IMR-90 (cell line): Measurements from ENCODE around the gene NFYB. TPM values are rescaled to one million over a fixed set of nuclear protein-coding genes. Genes with fewer than 3 reads are reported as not detected.

Experiments
- ATAC-seq: fragments of 200-7000 bp; cut with Tn5 transposase; 2 replicates; pipeline ENCODE4 v1.9.1; 2020; ENCODE audit warnings: low read depth, mild to moderate bottlenecking, moderate library complexity
- BruUV-seq: library from RNA; stranded (reverse); fragments of 400-500 nt; replicated peaks from 2 replicates; lab custom pipeline; 2021; lab: Mats Ljungman, UMichigan
- CTCF ChIA-PET: fragments of 300-600 bp; formaldehyde crosslinking; extraction: SDS; loops from one replicate; lab custom pipeline; 2021; ENCODE audit warnings: antibody characterized with exemption; lab: Yijun Ruan, JAX
- POLR2A ChIA-PET: fragments of 300-600 bp; sonication (Branson Sonifier 250); formaldehyde crosslinking; loops from one replicate; lab custom pipeline; 2022; ENCODE audit warnings: antibody characterized with exemption; ENCODE audit not compliant: unreplicated experiment; lab: Charles Lee
- DNase-seq: peaks from one replicate; pipeline ENCODE4 v3.0.0; 2013
- H2AFZ ChIP-seq: replicated peaks from 2 replicates; pipeline ENCODE3; 2013; ENCODE audit warnings: low read length, mild to moderate bottlenecking; ENCODE audit not compliant: poor library complexity
- H2AK5ac ChIP-seq: 2 replicates; pipeline ENCODE4 v1.6.1; 2013; ENCODE audit warnings: low read depth, low read length, inconsistent platforms
- H2AK9ac ChIP-seq: replicated peaks from 2 replicates; pipeline ENCODE3; 2013; ENCODE audit warnings: mild to moderate bottlenecking, low read depth, low read length, moderate library complexity; ENCODE audit not compliant: poor library complexity
- H2BK120ac ChIP-seq: 2 replicates; pipeline ENCODE4 v1.6.1; 2013; ENCODE audit warnings: low read depth, low read length, inconsistent platforms
- H2BK15ac ChIP-seq: 3 replicates; pipeline ENCODE4 v1.6.1; 2013; ENCODE audit warnings: low read depth, low read length, inconsistent platforms
- H2BK20ac ChIP-seq: 2 replicates; pipeline ENCODE4 v1.6.1; 2013; ENCODE audit warnings: low read depth, mild to moderate bottlenecking, inconsistent platforms, low read length, moderate library complexity
- H2BK5ac ChIP-seq: 2 replicates; pipeline ENCODE4 v1.6.1; 2013; ENCODE audit warnings: mild to moderate bottlenecking, low read depth, low read length, inconsistent platforms; ENCODE audit not compliant: poor library complexity, severe bottlenecking
- H3K14ac ChIP-seq: replicated peaks from 2 replicates; pipeline ENCODE4 v1.6.1; 2013; ENCODE audit warnings: low read depth, low read length, inconsistent platforms
- H3K18ac ChIP-seq: 2 replicates; pipeline ENCODE4 v1.6.1; 2013; ENCODE audit warnings: low read depth, low read length, control low read depth
- H3K23ac ChIP-seq: 2 replicates; pipeline ENCODE4 v1.6.1; 2013; ENCODE audit warnings: low read depth, low read length, inconsistent platforms
- H3K27ac ChIP-seq: 2 replicates; pipeline ENCODE4 v1.5.1; 2013; ENCODE audit warnings: mild to moderate bottlenecking, control low read depth, low read length; ENCODE audit not compliant: insufficient read depth
- H3K27me3 ChIP-seq: 2 replicates; pipeline ENCODE4 v1.6.1; 2013; ENCODE audit warnings: low read length; ENCODE audit not compliant: control insufficient read depth, insufficient read depth
- H3K36me3 ChIP-seq: 2 replicates; pipeline ENCODE4 v1.6.1; 2013; ENCODE audit warnings: low read length, mixed read lengths; ENCODE audit not compliant: control insufficient read depth, insufficient read depth
- H3K4ac ChIP-seq: 2 replicates; pipeline ENCODE4 v1.6.1; 2013; ENCODE audit warnings: low read depth, low read length, inconsistent platforms
- H3K4me1 ChIP-seq: 2 replicates; pipeline ENCODE4 v1.6.1; 2013; ENCODE audit warnings: low read length, mixed read lengths; ENCODE audit not compliant: control insufficient read depth, insufficient read depth
- H3K4me2 ChIP-seq: 2 replicates; pipeline ENCODE4 v1.6.1; 2013; ENCODE audit warnings: low read depth, mild to moderate bottlenecking, control low read depth, low read length, moderate library complexity
- H3K4me3 ChIP-seq: 2 replicates; pipeline ENCODE4 v1.5.1; 2013; ENCODE audit warnings: low read depth, mild to moderate bottlenecking, control low read depth, low read length, moderate library complexity; ENCODE audit not compliant: insufficient read depth
- H3K56ac ChIP-seq: 2 replicates; pipeline ENCODE4 v1.6.1; 2013; ENCODE audit warnings: low read length, inconsistent platforms; ENCODE audit not compliant: insufficient read depth; ENCODE audit errors: extremely low read depth
- H3K79me1 ChIP-seq, 2 experiments: 2 replicates each; pipeline ENCODE4 v1.6.1; 2013; ENCODE audit warnings: low read length in 2 of 2, inconsistent platforms in 1 of 2, low read depth in 1 of 2
- H3K9ac ChIP-seq: 2 replicates; pipeline ENCODE4 v1.6.1; 2013; ENCODE audit warnings: low read depth, low read length, control low read depth
- H3K9me1 ChIP-seq: 2 replicates; pipeline ENCODE4 v1.6.1; 2013; ENCODE audit warnings: low read length, inconsistent platforms; ENCODE audit not compliant: insufficient read depth
- H3K9me3 ChIP-seq: 2 replicates; pipeline ENCODE4 v1.6.1; 2013; ENCODE audit warnings: low read length; ENCODE audit not compliant: control insufficient read depth, insufficient read depth
- H4K20me1 ChIP-seq: 2 replicates; pipeline ENCODE4 v1.6.1; 2013; ENCODE audit warnings: low read length, inconsistent platforms; ENCODE audit not compliant: insufficient read depth
- H4K5ac ChIP-seq: 2 replicates; pipeline ENCODE4 v1.6.1; 2013; ENCODE audit warnings: mild to moderate bottlenecking, low read depth, low read length, control low read depth
- H4K8ac ChIP-seq, 2 experiments: 2 replicates each; pipeline ENCODE4 v1.6.1; 2013; ENCODE audit warnings: low read depth in 2 of 2, low read length in 2 of 2, control low read depth in 1 of 2, inconsistent platforms in 1 of 2
- H4K91ac ChIP-seq: 2 replicates; pipeline ENCODE4 v1.6.1; 2013; ENCODE audit warnings: low read depth, low read length, inconsistent platforms; ENCODE audit not compliant: insufficient read depth
- FOS ChIP-seq: fragments of 150-350 bp; IDR thresholded peaks from 2 replicates; pipeline ENCODE4 v1.6.1; 2016; ENCODE audit warnings: low read depth, low read length
- MAFK ChIP-seq: IDR thresholded peaks from 2 replicates; pipeline ENCODE4 v1.6.1; 2012; ENCODE audit warnings: low read depth, low read length, improper control_type of control experiment
- NFE2L2 ChIP-seq: fragments of 150-350 bp; IDR thresholded peaks from 2 replicates; pipeline ENCODE4 v1.6.1; 2016; ENCODE audit warnings: low read depth, mild to moderate bottlenecking, low read length
- RAD21 ChIP-seq: IDR thresholded peaks from 2 replicates; pipeline ENCODE4 v1.6.1; 2012; ENCODE audit warnings: low read length, improper control_type of control experiment
- WGBS, 2 experiments: methylation state at CpG; one replicate each; pipeline versions ENCODE4 v1.1.5 to v1.1.7; 2013; ENCODE audit warnings: missing lambda C conversion rate in 2 of 2; ENCODE audit not compliant: insufficient read length in 1 of 2; ENCODE audit errors: extremely low coverage in 2 of 2; 5-methylcytosine and 5-hydroxymethylcytosine counted together
- dilution Hi-C: fragments of 300-500 bp; cut with HindIII; formaldehyde crosslinking; loops from one replicate; pipeline ENCODE4 v1.14.3; 2018; ENCODE audit warnings: low sequenced_read_pairs; ENCODE audit not compliant: unreplicated experiment
- in situ Hi-C: fragments of 300-500 bp; cut with MboI; formaldehyde crosslinking; loops from 3 replicates; pipeline ENCODE4 v1.14.3; 2019; ENCODE audit warnings: low sequenced_read_pairs, inconsistent platforms, mixed read lengths
- intact Hi-C: fragments of 100-400 bp; cut with micrococcal nuclease; formaldehyde crosslinking; loops from 2 replicates; pipeline ENCODE4 v1.10.0; 2022
- polyA plus RNA-seq, 3 experiments: library from polyadenylated mRNA; depleted of rRNA; stranded (reverse); fragments of >200 nt; gene quantifications; 2 replicates each; pipeline ENCODE4 v1.2.3, GENCODE V29; 2012; ENCODE audit warnings: low replicate concordance in 1 of 3
- total RNA-seq: library from RNA; depleted of rRNA; stranded (reverse); fragments of >200 nt; gene quantifications from 2 replicates; pipeline ENCODE4 v1.2.3, GENCODE V29; 2012
- TF ChIP-seq, protein P1 (sequence below): conservative IDR thresholded peaks from 2 replicates; pipeline ENCODE4 v1.5.1; 2012; ENCODE audit warnings: mild to moderate bottlenecking, low read depth, low read length, improper control_type of control experiment
- TF ChIP-seq, protein P2 (sequence below): fragments of 150-350 bp; IDR thresholded peaks from 2 replicates; pipeline ENCODE4 v1.6.1; 2016; ENCODE audit warnings: low read depth, mild to moderate bottlenecking, low read length, moderate library complexity, borderline replicate concordance

The NFYB gene
- total and polyA plus RNA-seq, 2 of the 4 experiments (the other 2 are of a cell fraction), result 22.2 to 28.4 TPM

DNA sequence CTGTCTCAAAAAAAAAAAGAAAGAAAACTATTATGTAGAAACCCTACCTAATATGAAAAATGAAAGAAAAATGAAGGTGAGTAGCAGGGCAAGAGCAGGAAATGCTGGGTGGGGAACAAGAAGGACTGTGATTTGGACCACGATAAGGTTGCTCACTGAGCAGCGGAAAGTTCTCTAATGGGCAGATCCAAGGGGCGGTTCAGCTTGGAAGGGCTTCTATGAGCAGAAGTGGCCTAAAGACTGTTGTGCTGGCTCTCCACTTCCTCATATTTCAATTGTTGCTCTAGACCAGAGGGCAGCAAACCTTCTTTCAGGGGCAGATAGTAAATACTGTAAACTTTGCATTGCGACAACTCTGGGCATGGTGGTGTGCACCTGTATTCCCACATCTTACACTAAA is 16.3 kb upstream of the NFYB start:
- Histone ChIP-seq H3K79me1 (no peaks in the 10 kb centered on the region), H4K91ac (no peak overlapping the region), H2AK9ac (no peak overlapping the region), H2AK5ac (no peak overlapping the region), H3K9me1 (no peaks in the 10 kb centered on the region), H3K9ac (no peak overlapping the region), H3K9me3 (no peaks in the 10 kb centered on the region), H4K8ac (no peak overlapping the region), H4K20me1 (no peaks in the 10 kb centered on the region), H3K4ac (no peak overlapping the region), H3K27me3 (peaks cover 4% of the 10 kb centered on the region), H3K4me1 (no peaks in the 10 kb centered on the region), H3K4me3 (no peak overlapping the region), H3K27ac (no peak overlapping the region), H2AFZ (no peak overlapping the region), H3K4me2 (no peak overlapping the region), H3K23ac (no peak overlapping the region; the same call in 1 of the 2 replicates), H2BK20ac (no peak overlapping the region), H3K14ac (no peak overlapping the region), H2BK15ac (no peak overlapping the region), H4K5ac (no peak overlapping the region), H2BK120ac (no peak overlapping the region), H3K18ac (no peak overlapping the region), H2BK5ac (no peak overlapping the region), H3K36me3 (no peaks in the 10 kb centered on the region), H3K56ac (no peak overlapping the region)
- ChIA-PET CTCF (no interaction called here), POLR2A (no interaction called here)
- BruUV-seq, result no TSS peak
- ATAC-seq (no peak), DNase-seq (no peak)
- no CpG with 5 or more reads among the region's 4 CpGs for WGBS, 2 experiments
- dilution Hi-C loops, result no loop called here
- intact Hi-C loops, result no loop called here
- in situ Hi-C loops, result no loop called here
- TF ChIP-seq MAFK, result no peak
- TF ChIP-seq, protein P1, sequence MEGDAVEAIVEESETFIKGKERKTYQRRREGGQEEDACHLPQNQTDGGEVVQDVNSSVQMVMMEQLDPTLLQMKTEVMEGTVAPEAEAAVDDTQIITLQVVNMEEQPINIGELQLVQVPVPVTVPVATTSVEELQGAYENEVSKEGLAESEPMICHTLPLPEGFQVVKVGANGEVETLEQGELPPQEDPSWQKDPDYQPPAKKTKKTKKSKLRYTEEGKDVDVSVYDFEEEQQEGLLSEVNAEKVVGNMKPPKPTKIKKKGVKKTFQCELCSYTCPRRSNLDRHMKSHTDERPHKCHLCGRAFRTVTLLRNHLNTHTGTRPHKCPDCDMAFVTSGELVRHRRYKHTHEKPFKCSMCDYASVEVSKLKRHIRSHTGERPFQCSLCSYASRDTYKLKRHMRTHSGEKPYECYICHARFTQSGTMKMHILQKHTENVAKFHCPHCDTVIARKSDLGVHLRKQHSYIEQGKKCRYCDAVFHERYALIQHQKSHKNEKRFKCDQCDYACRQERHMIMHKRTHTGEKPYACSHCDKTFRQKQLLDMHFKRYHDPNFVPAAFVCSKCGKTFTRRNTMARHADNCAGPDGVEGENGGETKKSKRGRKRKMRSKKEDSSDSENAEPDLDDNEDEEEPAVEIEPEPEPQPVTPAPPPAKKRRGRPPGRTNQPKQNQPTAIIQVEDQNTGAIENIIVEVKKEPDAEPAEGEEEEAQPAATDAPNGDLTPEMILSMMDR, result no peak
- TF ChIP-seq, protein P2, sequence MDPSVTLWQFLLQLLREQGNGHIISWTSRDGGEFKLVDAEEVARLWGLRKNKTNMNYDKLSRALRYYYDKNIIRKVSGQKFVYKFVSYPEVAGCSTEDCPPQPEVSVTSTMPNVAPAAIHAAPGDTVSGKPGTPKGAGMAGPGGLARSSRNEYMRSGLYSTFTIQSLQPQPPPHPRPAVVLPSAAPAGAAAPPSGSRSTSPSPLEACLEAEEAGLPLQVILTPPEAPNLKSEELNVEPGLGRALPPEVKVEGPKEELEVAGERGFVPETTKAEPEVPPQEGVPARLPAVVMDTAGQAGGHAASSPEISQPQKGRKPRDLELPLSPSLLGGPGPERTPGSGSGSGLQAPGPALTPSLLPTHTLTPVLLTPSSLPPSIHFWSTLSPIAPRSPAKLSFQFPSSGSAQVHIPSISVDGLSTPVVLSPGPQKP, result no peak
- no peak for TF ChIP-seq NFE2L2
- TF ChIP-seq FOS, result no peak
- no peak for TF ChIP-seq RAD21
